HG03025 (cell line): ENCODE measurements around the gene HUWE1.
"Not testable (repeated sequence)": the region's sequence is repeated elsewhere in the genome, so short reads cannot be mapped to it uniquely, and the experiment has no call there.

Experiments used
- ATAC-seq: cut with Tn5 transposase; IDR thresholded peaks from one replicate; pipeline ENCODE4 v1.9.1; 2021; ENCODE audit warnings: mild to moderate bottlenecking, moderate library complexity; ENCODE audit not compliant: unreplicated experiment, low FRiP score

Gene HUWE1

GRCh38 chrX:53531255-53531966, 155.1 kb downstream of the HUWE1 start:
- ATAC-seq = not testable (repeated sequence)

GRCh38 chrX:53526999-53527398, 159.5 kb downstream of the HUWE1 start:
- ATAC-seq = no peak

GRCh38 chrX:53511322-53511721, 175.2 kb downstream of the HUWE1 start:
- no peak for ATAC-seq

GRCh38 chrX:53504035-53504434, 182.5 kb downstream of the HUWE1 start:
- not testable (repeated sequence) for ATAC-seq

- ATAC-seq = no peak
Measured at GRCh38 chrX:53494436-53494835, 192.1 kb downstream of the HUWE1 start.

- no peak for ATAC-seq
Measured at GRCh38 chrX:53486285-53486684, 200.2 kb downstream of the HUWE1 start.

- no peak for ATAC-seq
Measured at GRCh38 chrX:53483838-53484405, 202.6 kb downstream of the HUWE1 start.

GRCh38 chrX:53483416-53483815, 203.1 kb downstream of the HUWE1 start:
- no peak for ATAC-seq
